ENCODE measurements around the gene ZBTB16. TPM values are rescaled to one million over a fixed set of nuclear protein-coding genes. Genes with fewer than 3 reads are reported as not detected.

Gene ZBTB16
- total RNA-seq, 1 donor from 2014 or later: 11.9 TPM

- Mint-ChIP-seq H3K27me3 (peaks cover 83% of the 10 kb centered on the region), H3K27ac (no peak overlapping the region), H3K4me1 (ENCODE audit: unreplicated experiment) (peaks cover 67% of the 10 kb centered on the region), H3K36me3 (no peaks in the 10 kb centered on the region), H3K9me3 (no peaks in the 10 kb centered on the region), H3K4me3 (no peak overlapping the region)
- TF ChIP-seq, protein P1, sequence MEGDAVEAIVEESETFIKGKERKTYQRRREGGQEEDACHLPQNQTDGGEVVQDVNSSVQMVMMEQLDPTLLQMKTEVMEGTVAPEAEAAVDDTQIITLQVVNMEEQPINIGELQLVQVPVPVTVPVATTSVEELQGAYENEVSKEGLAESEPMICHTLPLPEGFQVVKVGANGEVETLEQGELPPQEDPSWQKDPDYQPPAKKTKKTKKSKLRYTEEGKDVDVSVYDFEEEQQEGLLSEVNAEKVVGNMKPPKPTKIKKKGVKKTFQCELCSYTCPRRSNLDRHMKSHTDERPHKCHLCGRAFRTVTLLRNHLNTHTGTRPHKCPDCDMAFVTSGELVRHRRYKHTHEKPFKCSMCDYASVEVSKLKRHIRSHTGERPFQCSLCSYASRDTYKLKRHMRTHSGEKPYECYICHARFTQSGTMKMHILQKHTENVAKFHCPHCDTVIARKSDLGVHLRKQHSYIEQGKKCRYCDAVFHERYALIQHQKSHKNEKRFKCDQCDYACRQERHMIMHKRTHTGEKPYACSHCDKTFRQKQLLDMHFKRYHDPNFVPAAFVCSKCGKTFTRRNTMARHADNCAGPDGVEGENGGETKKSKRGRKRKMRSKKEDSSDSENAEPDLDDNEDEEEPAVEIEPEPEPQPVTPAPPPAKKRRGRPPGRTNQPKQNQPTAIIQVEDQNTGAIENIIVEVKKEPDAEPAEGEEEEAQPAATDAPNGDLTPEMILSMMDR (conservative IDR thresholded peaks at IDR 0.05): no peak
- DNase-seq (ENCODE audit: extremely low spot score, unreplicated experiment): no peak
Observed at GRCh38 chr11:114080769-114081168, 21.3 kb downstream of the ZBTB16 start.

DNA sequence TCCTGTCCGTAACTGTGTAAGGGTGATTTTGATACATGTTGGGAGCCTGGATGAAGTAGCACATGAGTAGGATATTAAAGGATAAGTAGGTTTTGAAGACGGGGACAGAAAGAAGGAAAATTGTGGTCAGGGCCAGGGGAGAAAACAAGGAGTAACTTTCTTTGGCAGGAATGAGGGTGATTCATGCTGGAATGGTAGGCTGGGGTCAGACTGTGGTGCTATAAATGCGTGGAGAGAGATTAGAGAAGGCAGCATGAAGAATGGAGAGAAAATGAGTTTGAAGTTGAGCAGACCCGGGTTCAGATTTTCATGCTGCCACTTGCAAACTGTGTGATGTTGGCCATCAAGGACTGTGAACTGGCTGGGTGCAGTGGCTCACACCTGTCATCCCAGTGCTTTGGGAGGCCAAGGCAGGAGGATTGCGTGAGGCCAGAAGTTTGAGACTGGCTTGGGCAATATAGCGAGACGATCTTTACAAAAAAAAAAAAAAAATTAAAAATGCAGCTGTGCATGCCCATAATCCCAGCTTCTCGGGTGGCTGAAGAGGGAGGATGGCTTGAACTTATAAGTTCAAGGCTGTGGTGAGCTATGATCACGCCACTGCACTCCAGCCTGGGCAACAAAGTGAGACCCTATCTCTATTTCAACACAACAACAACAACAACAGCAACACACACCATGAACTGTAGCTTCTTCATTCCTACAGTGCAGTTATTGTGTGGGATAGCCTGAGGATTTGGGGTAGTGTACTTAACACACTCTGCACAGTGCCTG lies 22.3 kb downstream of the ZBTB16 start:
- DNase-seq (ENCODE audit: extremely low spot score, unreplicated experiment): no peak
- peaks cover 60% of the 10 kb centered on the region for H3K4me1 Mint-ChIP-seq (ENCODE audit: unreplicated experiment)
- TF ChIP-seq, protein P1 (conservative IDR thresholded peaks at IDR 0.05): no peak
- H3K27me3 Mint-ChIP-seq: peaks cover 79% of the 10 kb centered on the region
- H3K36me3 Mint-ChIP-seq: no peaks in the 10 kb centered on the region
- no peak overlapping the region for H3K4me3 Mint-ChIP-seq
- no peaks in the 10 kb centered on the region for H3K9me3 Mint-ChIP-seq
- H3K27ac Mint-ChIP-seq: no peak overlapping the region

DNA sequence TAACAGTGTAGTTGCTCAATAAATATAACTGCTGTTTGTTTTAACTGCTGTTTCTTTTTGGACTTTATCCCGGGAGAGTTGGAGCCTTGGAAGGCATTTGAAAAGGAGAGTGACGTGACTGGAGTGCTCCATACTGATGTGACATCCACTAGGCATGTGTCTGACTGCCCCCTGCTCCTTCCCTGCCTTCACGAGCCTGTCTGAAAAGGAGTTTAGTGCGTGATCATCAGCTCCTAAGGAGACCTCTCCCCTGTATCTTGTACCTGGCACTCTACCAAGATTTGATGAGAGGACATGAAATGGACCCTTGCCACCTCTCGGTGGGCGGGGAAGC lies 22.9 kb downstream of the ZBTB16 start:
- Mint-ChIP-seq H3K4me1 (ENCODE audit: unreplicated experiment) (peaks cover 54% of the 10 kb centered on the region), H3K4me3 (no peak overlapping the region), H3K27ac (no peak overlapping the region), H3K27me3 (peaks cover 79% of the 10 kb centered on the region), H3K36me3 (no peaks in the 10 kb centered on the region), H3K9me3 (no peaks in the 10 kb centered on the region)
- TF ChIP-seq, protein P1 (conservative IDR thresholded peaks at IDR 0.05): no peak
- DNase-seq (ENCODE audit: extremely low spot score, unreplicated experiment): no peak

GRCh38 chr11:114082767-114083181 lies 23.3 kb downstream of the ZBTB16 start:
- H3K27me3 Mint-ChIP-seq: peaks cover 79% of the 10 kb centered on the region
- TF ChIP-seq, protein P1 (conservative IDR thresholded peaks at IDR 0.05): no peak
- H3K4me1 Mint-ChIP-seq (ENCODE audit: unreplicated experiment): peaks cover 50% of the 10 kb centered on the region
- no peak for DNase-seq (ENCODE audit: extremely low spot score, unreplicated experiment)
- H3K36me3 Mint-ChIP-seq: no peaks in the 10 kb centered on the region
- no peak overlapping the region for H3K27ac Mint-ChIP-seq
- no peaks in the 10 kb centered on the region for H3K9me3 Mint-ChIP-seq
- H3K4me3 Mint-ChIP-seq: no peak overlapping the region

DNA sequence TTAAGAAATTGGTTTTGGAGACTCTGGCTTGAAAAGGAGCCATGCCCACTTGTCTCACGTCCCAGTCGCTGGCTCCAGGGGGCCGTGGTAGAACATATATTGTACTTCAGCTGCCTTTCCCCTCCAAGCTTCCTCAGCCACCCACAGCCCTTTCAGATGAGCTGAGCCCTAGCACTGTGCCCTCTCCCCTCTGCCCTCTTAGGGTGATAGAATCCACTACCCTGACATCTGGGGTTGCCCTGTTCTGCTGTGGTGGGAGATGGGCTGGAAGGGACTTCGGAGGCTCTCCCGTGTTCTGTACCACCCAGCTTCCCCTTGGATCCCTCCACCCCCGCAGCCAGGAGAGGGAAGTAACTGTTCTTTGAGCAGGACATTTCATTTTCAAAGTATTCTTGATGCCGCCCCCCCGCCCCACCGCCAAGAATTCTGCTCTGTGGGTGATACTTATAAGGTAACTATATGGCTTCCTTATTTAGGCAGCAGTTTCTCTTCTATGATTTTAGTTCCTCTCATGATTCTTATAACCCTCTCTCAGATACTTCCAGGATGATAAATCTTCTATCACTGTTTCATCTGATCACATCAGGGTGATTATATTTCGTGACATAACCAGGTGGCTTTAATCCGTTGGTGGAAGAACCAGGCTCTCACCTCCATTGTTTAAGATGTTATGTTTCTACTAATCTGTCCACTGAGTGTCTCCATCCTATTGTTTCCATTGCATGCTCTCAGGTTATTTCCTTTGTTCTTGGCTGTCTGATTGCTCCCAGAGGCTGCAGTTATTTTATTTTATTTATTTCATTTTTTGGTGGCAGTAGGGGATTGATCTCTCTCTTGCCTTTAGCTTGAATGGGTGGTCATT lies 24.1 kb downstream of the ZBTB16 start:
- H3K9me3 Mint-ChIP-seq: no peaks in the 10 kb centered on the region
- H3K4me3 Mint-ChIP-seq: no peak overlapping the region
- H3K27me3 Mint-ChIP-seq: peaks cover 72% of the 10 kb centered on the region
- TF ChIP-seq, protein P1 (conservative IDR thresholded peaks at IDR 0.05): no peak
- H3K27ac Mint-ChIP-seq: no peak overlapping the region
- no peak for DNase-seq (ENCODE audit: extremely low spot score, unreplicated experiment)
- no peaks in the 10 kb centered on the region for H3K36me3 Mint-ChIP-seq
- H3K4me1 Mint-ChIP-seq (ENCODE audit: unreplicated experiment): peaks cover 44% of the 10 kb centered on the region

Measured in type B pancreatic cell (in vitro differentiated cells).